ENCODE measurements around the gene NFIC.

NFIC gene

DNA sequence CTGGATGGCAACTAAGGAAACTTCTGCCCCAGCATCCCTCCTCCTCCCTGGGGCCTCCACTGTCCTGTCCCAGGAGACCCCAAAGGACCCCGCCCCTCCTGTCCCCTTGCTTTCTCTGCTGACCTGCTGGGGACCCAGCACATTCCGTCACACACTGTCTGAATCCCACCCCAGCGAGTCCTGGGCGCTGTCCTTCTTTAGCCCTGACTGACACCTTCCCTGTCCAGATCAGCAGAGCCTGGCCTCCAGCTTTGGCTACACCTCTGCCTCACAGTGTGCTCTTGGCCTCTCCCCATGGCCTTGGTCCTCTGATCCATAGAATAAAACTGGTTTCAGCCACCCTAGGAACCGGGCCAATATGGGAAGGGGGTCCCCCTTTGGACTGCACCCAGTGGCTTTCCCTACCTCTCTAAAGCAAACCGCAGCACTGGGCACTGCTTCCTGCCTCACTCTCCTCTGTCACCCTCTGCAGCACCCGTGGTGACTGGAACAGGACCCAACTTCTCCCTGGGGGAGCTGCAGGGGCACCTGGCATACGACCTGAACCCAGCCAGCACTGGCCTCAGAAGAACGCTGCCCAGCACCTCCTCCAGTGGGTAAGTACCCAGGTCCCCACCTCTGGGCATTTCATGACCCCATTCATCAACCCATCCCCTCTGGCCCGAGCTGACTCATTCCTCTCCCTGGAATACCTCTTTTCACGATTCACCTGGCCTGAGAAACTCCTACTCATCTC lies 67.6 kb downstream of the NFIC start:
- ATAC-seq, result no peak
- TF ChIP-seq, protein P1, sequence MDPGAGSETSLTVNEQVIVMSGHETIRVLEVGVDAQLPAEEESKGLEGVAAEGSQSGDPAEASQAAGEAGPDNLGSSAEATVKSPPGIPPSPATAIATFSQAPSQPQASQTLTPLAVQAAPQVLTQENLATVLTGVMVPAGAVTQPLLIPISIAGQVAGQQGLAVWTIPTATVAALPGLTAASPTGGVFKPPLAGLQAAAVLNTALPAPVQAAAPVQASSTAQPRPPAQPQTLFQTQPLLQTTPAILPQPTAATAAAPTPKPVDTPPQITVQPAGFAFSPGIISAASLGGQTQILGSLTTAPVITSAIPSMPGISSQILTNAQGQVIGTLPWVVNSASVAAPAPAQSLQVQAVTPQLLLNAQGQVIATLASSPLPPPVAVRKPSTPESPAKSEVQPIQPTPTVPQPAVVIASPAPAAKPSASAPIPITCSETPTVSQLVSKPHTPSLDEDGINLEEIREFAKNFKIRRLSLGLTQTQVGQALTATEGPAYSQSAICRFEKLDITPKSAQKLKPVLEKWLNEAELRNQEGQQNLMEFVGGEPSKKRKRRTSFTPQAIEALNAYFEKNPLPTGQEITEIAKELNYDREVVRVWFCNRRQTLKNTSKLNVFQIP (CRISPR knock-in tag; IDR thresholded peaks at IDR 0.05; ENCODE audit: borderline replicate concordance, low read depth), result no peak

GRCh38 chr19:3434630-3435553 lies 68.5 kb downstream of the NFIC start:
- ATAC-seq, result peak; percentile 99
- TF ChIP-seq SNAI2 (CRISPR knock-in tag; IDR thresholded peaks at IDR 0.05) (no peak), OSR1 (CRISPR knock-in tag; IDR thresholded peaks at IDR 0.05) (no peak), GLIS3 (CRISPR knock-in tag; IDR thresholded peaks at IDR 0.05) (no peak), ZFP3 (CRISPR knock-in tag; IDR thresholded peaks at IDR 0.05) (0 out of 2 replicates have a peak, but pooled peaks have one; percentile 17), ISL1 (CRISPR knock-in tag; IDR thresholded peaks at IDR 0.05) (no peak), RARB (CRISPR knock-in tag; IDR thresholded peaks at IDR 0.05) (no peak), ZFP30 (CRISPR knock-in tag; IDR thresholded peaks at IDR 0.05) (no peak), ZNF70 (CRISPR knock-in tag; IDR thresholded peaks at IDR 0.05) (no peak), ESRRG (CRISPR knock-in tag; IDR thresholded peaks at IDR 0.05) (no peak), PPARA (CRISPR knock-in tag; IDR thresholded peaks at IDR 0.05; ENCODE audit: borderline replicate concordance) (no peak), BACH2 (CRISPR knock-in tag; IDR thresholded peaks at IDR 0.05; ENCODE audit: borderline replicate concordance) (no peak), TCF4 (CRISPR knock-in tag; IDR thresholded peaks at IDR 0.05; ENCODE audit: borderline replicate concordance) (no peak), TOX (CRISPR knock-in tag; IDR thresholded peaks at IDR 0.05; ENCODE audit: borderline replicate concordance) (no peak), PATZ1 (CRISPR knock-in tag; IDR thresholded peaks at IDR 0.05; ENCODE audit: borderline replicate concordance) (peak; percentile 13; the same call in 1 of the 2 replicates), ZNF8 (CRISPR knock-in tag; IDR thresholded peaks at IDR 0.05) (no peak), ARNTL (CRISPR knock-in tag; IDR thresholded peaks at IDR 0.05; ENCODE audit: borderline replicate concordance, low read depth) (no peak), ZNF565 (CRISPR knock-in tag; conservative IDR thresholded peaks at IDR 0.05; ENCODE audit: low read depth) (0 out of 2 replicates have a peak, but pooled peaks have one; percentile 58)
- TF ChIP-seq, protein P2, sequence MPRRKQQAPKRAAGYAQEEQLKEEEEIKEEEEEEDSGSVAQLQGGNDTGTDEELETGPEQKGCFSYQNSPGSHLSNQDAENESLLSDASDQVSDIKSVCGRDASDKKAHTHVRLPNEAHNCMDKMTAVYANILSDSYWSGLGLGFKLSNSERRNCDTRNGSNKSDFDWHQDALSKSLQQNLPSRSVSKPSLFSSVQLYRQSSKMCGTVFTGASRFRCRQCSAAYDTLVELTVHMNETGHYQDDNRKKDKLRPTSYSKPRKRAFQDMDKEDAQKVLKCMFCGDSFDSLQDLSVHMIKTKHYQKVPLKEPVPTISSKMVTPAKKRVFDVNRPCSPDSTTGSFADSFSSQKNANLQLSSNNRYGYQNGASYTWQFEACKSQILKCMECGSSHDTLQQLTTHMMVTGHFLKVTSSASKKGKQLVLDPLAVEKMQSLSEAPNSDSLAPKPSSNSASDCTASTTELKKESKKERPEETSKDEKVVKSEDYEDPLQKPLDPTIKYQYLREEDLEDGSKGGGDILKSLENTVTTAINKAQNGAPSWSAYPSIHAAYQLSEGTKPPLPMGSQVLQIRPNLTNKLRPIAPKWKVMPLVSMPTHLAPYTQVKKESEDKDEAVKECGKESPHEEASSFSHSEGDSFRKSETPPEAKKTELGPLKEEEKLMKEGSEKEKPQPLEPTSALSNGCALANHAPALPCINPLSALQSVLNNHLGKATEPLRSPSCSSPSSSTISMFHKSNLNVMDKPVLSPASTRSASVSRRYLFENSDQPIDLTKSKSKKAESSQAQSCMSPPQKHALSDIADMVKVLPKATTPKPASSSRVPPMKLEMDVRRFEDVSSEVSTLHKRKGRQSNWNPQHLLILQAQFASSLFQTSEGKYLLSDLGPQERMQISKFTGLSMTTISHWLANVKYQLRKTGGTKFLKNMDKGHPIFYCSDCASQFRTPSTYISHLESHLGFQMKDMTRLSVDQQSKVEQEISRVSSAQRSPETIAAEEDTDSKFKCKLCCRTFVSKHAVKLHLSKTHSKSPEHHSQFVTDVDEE (CRISPR knock-in tag; IDR thresholded peaks at IDR 0.05), result no peak
- TF ChIP-seq, protein P1 (CRISPR knock-in tag; IDR thresholded peaks at IDR 0.05; ENCODE audit: borderline replicate concordance, low read depth), result no peak

DNA sequence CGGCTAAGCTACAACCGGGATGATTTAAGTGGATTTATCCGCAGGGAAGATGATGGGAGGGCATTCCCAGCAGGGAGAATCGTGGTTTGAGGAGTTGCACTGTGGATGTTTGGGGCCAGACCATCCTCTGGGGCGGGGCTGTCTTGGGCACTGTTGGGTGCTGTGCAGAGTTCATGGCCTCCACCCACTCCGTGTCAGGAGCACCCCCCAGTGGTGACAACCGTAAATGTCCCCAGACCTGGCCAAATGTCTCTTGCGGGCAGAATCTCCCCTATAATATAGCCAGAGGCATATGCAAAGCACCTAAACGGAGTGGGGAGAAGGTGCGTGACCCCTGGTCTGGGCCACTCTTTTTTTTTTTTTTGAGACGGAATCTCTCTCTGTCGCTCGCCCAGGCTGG lies 73.7 kb downstream of the NFIC start:
- no peak; the same call in 2 of the 3 replicates for ATAC-seq
- TF ChIP-seq ZFP3 (CRISPR knock-in tag; IDR thresholded peaks at IDR 0.05) (no peak), ZNF565 (CRISPR knock-in tag; conservative IDR thresholded peaks at IDR 0.05; ENCODE audit: low read depth) (no peak), PPARA (CRISPR knock-in tag; IDR thresholded peaks at IDR 0.05; ENCODE audit: borderline replicate concordance) (no peak), SNAI2 (CRISPR knock-in tag; IDR thresholded peaks at IDR 0.05) (no peak), PATZ1 (CRISPR knock-in tag; IDR thresholded peaks at IDR 0.05; ENCODE audit: borderline replicate concordance) (no peak), GLIS3 (CRISPR knock-in tag; IDR thresholded peaks at IDR 0.05) (no peak), ZFP30 (CRISPR knock-in tag; IDR thresholded peaks at IDR 0.05) (no peak), ISL1 (CRISPR knock-in tag; IDR thresholded peaks at IDR 0.05) (no peak)
- TF ChIP-seq, protein P3, sequence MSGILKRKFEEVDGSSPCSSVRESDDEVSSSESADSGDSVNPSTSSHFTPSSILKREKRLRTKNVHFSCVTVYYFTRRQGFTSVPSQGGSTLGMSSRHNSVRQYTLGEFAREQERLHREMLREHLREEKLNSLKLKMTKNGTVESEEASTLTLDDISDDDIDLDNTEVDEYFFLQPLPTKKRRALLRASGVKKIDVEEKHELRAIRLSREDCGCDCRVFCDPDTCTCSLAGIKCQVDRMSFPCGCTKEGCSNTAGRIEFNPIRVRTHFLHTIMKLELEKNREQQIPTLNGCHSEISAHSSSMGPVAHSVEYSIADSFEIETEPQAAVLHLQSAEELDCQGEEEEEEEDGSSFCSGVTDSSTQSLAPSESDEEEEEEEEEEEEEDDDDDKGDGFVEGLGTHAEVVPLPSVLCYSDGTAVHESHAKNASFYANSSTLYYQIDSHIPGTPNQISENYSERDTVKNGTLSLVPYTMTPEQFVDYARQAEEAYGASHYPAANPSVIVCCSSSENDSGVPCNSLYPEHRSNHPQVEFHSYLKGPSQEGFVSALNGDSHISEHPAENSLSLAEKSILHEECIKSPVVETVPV (CRISPR knock-in tag; IDR thresholded peaks at IDR 0.05), result no peak
- TF ChIP-seq, protein P4, sequence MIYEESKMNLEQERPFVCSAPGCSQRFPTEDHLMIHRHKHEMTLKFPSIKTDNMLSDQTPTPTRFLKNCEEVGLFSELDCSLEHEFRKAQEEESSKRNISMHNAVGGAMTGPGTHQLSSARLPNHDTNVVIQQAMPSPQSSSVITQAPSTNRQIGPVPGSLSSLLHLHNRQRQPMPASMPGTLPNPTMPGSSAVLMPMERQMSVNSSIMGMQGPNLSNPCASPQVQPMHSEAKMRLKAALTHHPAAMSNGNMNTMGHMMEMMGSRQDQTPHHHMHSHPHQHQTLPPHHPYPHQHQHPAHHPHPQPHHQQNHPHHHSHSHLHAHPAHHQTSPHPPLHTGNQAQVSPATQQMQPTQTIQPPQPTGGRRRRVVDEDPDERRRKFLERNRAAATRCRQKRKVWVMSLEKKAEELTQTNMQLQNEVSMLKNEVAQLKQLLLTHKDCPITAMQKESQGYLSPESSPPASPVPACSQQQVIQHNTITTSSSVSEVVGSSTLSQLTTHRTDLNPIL (CRISPR knock-in tag; IDR thresholded peaks at IDR 0.05; ENCODE audit: low read depth), result no peak
